K562 (cell line): ENCODE results near the gene MYOM1. TPM values are rescaled to one million over a fixed set of nuclear protein-coding genes. Genes with fewer than 3 reads are reported as not detected.

Source experiments
- CBX3 ChIP-seq, 2 experiments: IDR thresholded peaks; 1 replicate in 1 of 2; 2 replicates in 1 of 2; pipeline ENCODE4 v1.6.1; 2012; ENCODE audit warnings: inconsistent platforms in 2 of 2, low read length in 2 of 2, borderline replicate concordance in 1 of 2, control low read depth in 1 of 2
- CEBPG ChIP-seq, 3 experiments: fragments of 200-800 bp in 1 of 3; sonication (Bioruptor generic) in 1 of 3; sonication (generic) in 1 of 3; formaldehyde crosslinking in 1 of 3; IDR thresholded peaks in 2 of 3; conservative IDR thresholded peaks in 1 of 3; 2 replicates each; pipeline versions ENCODE4 v1.6.1 to v1.8.0; 2016 to 2022; ENCODE audit warnings: missing compliant biosample characterization in 2 of 3, missing genetic modification characterization in 2 of 3, mild to moderate bottlenecking in 1 of 3, missing genetic modification reagents in 1 of 3
- CHD7 ChIP-seq: fragments of 200-600 bp; sonication (generic); IDR thresholded peaks from one replicate; pipeline ENCODE4 v1.6.1; 2012; ENCODE audit warnings: mild to moderate bottlenecking, low read depth, low read length, inconsistent platforms
- EZH2 ChIP-seq: IDR thresholded peaks from 2 replicates; pipeline ENCODE4 v1.6.1; 2012; ENCODE audit warnings: low read depth, mild to moderate bottlenecking, inconsistent platforms, low read length, borderline replicate concordance
- HMG20B ChIP-seq: fragments of 250-450 bp; sonication (Bioruptor Pico); IDR thresholded peaks from 2 replicates; pipeline ENCODE4 v1.5.0; 2021; ENCODE audit warnings: mild to moderate bottlenecking
- MCM2 ChIP-seq: fragments of 450-650 bp; IDR thresholded peaks from 2 replicates; pipeline ENCODE4 v1.6.1; 2017; ENCODE audit warnings: low read depth, mild to moderate bottlenecking
- NR1H2 ChIP-seq: sonication (generic); formaldehyde crosslinking; IDR thresholded peaks from 2 replicates; pipeline ENCODE4 v1.4.0; 2020; ENCODE audit warnings: mild to moderate bottlenecking, missing genetic modification reagents
- POLR3A ChIP-seq: IDR thresholded peaks from 2 replicates; pipeline ENCODE4 v1.6.1; 2011; ENCODE audit warnings: borderline replicate concordance, mild to moderate bottlenecking, moderate library complexity; ENCODE audit not compliant: insufficient read length, insufficient read depth; ENCODE audit errors: extremely low read depth
- SNAPC5 ChIP-seq: fragments of 250-450 bp; sonication (Bioruptor Pico); IDR thresholded peaks from 2 replicates; pipeline ENCODE4 v1.8.0; 2021; ENCODE audit warnings: moderate library complexity, mild to moderate bottlenecking, inconsistent platforms
- SRSF1 ChIP-seq: fragments of 200-400 bp; formaldehyde crosslinking; IDR thresholded peaks from 2 replicates; pipeline ENCODE4 v1.6.1; 2017; ENCODE audit warnings: mild to moderate bottlenecking, low read depth, low read length, moderate library complexity
- ZC3H8 ChIP-seq: fragments of 450-650 bp; IDR thresholded peaks from 2 replicates; pipeline ENCODE4 v1.6.1; 2017
- ZEB2 ChIP-seq: fragments of 450-650 bp; IDR thresholded peaks from 2 replicates; pipeline ENCODE4 v1.6.1; 2016
- ZNF133 ChIP-seq: fragments of 250-450 bp; sonication (Bioruptor Pico); IDR thresholded peaks from 2 replicates; pipeline ENCODE4 v1.4.0; 2020; ENCODE audit warnings: mild to moderate bottlenecking
- polyA plus RNA-seq, 8 experiments: library from polyadenylated mRNA; depleted of rRNA in 4 of 8; stranded (reverse) in 5 of 8; unstranded in 3 of 8; fragments of >200 nt; fragmentation: Nextera tagmentation in 2 of 8; fragmentation: Illumina TruSeq in 1 of 8; extraction: Ambion mirVana in 2 of 8; extraction: Trizol in 1 of 8; gene quantifications; 2 replicates each; pipeline versions ENCODE4 v1.2.1 to v1.2.3, GENCODE V29; 2011 to 2014; ENCODE audit warnings: inconsistent platforms in 1 of 8, missing spikeins in 1 of 8
- total RNA-seq, 7 experiments: library from RNA; depleted of rRNA in 6 of 7; stranded (reverse); fragments of >200 nt in 6 of 7; fragmentation: Illumina TruSeq in 2 of 7; extraction: Trizol in 2 of 7; gene quantifications; 2 replicates each; pipeline versions ENCODE4 v1.2.1 to v1.2.3, GENCODE V29; 2011 to 2021; ENCODE audit warnings: low replicate concordance in 1 of 7
- TF ChIP-seq, protein P1 (sequence below): sonication (generic); IDR thresholded peaks from 2 replicates; pipeline ENCODE4 v1.6.1; 2016

MYOM1 gene
- total and polyA plus RNA-seq, 9 of the 15 experiments (the other 6 are each of a cell fraction or from before 2014, with no cell fraction given), result 0.01 to 0.62 (median 0.25) TPM

- TF ChIP-seq CHD7 (no peak), CBX3 (IDR thresholded peaks at IDR 0.05; ENCODE audit: borderline replicate concordance in 1 of 2, low read length in 2 of 2) (peak in 1 of 2 experiments; percentile 81; a peak in 2 of 3 replicates), NR1H2 (CRISPR knock-in tag) (no peak), ZEB2 (no peak), HMG20B (CRISPR knock-in tag) (no peak), ZC3H8 (no peak), CEBPG (CRISPR knock-in tag; IDR thresholded peaks at IDR 0.05) (peak; percentile 80; the same call in 1 of the 2 replicates), CEBPG (tag; conservative IDR thresholded peaks at IDR 0.05 in 1 of 2, IDR thresholded peaks at IDR 0.05 in 1 of 2) (peak; percentile 80 to 93), SNAPC5 (CRISPR knock-in tag) (no peak), MCM2 (no peak), EZH2 (no peak), POLR3A (no peak), SRSF1 (no peak), ZNF133 (CRISPR knock-in tag) (no peak)
- TF ChIP-seq, protein P1, sequence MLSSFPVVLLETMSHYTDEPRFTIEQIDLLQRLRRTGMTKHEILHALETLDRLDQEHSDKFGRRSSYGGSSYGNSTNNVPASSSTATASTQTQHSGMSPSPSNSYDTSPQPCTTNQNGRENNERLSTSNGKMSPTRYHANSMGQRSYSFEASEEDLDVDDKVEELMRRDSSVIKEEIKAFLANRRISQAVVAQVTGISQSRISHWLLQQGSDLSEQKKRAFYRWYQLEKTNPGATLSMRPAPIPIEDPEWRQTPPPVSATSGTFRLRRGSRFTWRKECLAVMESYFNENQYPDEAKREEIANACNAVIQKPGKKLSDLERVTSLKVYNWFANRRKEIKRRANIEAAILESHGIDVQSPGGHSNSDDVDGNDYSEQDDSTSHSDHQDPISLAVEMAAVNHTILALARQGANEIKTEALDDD, result peak; percentile 99
These were observed 182.3 kb downstream of the MYOM1 start (continued) for GRCh38 chr18:3037423-3037915.
